GM10266 (cell line): Measurements from ENCODE around the gene RAB4A.

Source experiments
- DNase-seq: peaks from one replicate; pipeline ENCODE4 v3.0.0; 2012; ENCODE audit errors: extremely low spot score
- CTCF ChIP-seq: IDR thresholded peaks from 2 replicates; pipeline ENCODE4 v1.5.1; 2012; ENCODE audit warnings: mild to moderate bottlenecking, low read depth; ENCODE audit not compliant: control insufficient read depth, insufficient read depth; ENCODE audit errors: missing control alignments

RAB4A gene

GRCh38 chr1:229262239-229262638 is 8.7 kb upstream of the RAB4A start:
- no peak for DNase-seq
- no peak for TF ChIP-seq CTCF

GRCh38 chr1:229263254-229263653 is 7.7 kb upstream of the RAB4A start:
- TF ChIP-seq CTCF = no peak
- no peak for DNase-seq

- no peak for DNase-seq
- no peak for TF ChIP-seq CTCF
Observed at GRCh38 chr1:229264068-229264467, 6.8 kb upstream of the RAB4A start.

- no peak for DNase-seq
- no peak for TF ChIP-seq CTCF
Observed at GRCh38 chr1:229264487-229264886, 6.4 kb upstream of the RAB4A start.

DNA sequence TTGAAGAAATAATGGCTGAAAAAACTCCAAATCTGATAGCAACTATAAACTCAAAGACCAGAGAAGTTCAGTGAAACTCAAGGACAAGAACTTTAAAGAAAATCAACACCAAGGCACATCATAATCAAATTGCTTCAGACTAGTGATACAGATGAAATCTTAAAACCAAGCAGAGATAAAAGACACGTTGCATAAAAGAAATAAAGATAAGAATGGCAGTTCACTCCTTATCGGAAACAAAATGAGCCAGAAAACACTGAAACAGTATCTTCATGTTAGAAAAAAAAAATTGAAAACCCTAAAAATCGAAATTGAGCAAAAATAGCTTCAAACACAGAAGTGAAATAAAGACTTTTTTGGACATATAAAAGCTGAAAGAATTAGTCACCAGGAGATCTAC is 4.6 kb upstream of the RAB4A start:
- no peak for DNase-seq
- TF ChIP-seq CTCF = no peak

GRCh38 chr1:229266832-229267500 is 3.9 kb upstream of the RAB4A start:
- no peak for DNase-seq

More at GRCh38 chr1:229266832-229267500, 3.9 kb upstream of the RAB4A start:
- TF ChIP-seq CTCF = no peak
